Keratinocyte (primary cell): ENCODE measurements around the gene CCDC40. TPM values are rescaled to one million over a fixed set of nuclear protein-coding genes. Genes with fewer than 3 reads are reported as not detected.

Source experiments
- DNase-seq: peaks from one replicate; pipeline ENCODE4 v3.0.0-alpha.2; 2011; ENCODE audit warnings: low read depth, missing footprints, low spot score
- FAIRE-seq: peaks from 2 replicates; lab custom pipeline; 2011; peaks lifted over from hg19 to GRCh38; lab: Jason Lieb, UNC
- H2AFZ ChIP-seq: 2 replicates; pipeline ENCODE4 v1.6.0; 2012; ENCODE audit warnings: low read length, control low read depth, inconsistent platforms; ENCODE audit not compliant: control insufficient read depth
- H3K27ac ChIP-seq: 2 replicates; pipeline ENCODE4 v1.5.1; 2011; ENCODE audit warnings: low read length; ENCODE audit not compliant: control insufficient read depth, insufficient read depth
- H3K27me3 ChIP-seq: 3 replicates; pipeline ENCODE4 v1.6.0; 2011; ENCODE audit warnings: low read length; ENCODE audit not compliant: control insufficient read depth, insufficient read depth; ENCODE audit errors: extremely low read depth
- H3K36me3 ChIP-seq, 2 experiments: 2 replicates in 1 of 2; 3 replicates in 1 of 2; pipeline ENCODE4 v1.5.1; 2011; ENCODE audit warnings: low read length in 2 of 2, mild to moderate bottlenecking in 1 of 2; ENCODE audit not compliant: control insufficient read depth in 2 of 2, insufficient read depth in 2 of 2; ENCODE audit errors: extremely low read depth in 1 of 2
- H3K4me1 ChIP-seq: 3 replicates; pipeline ENCODE4 v1.5.1; 2011; ENCODE audit warnings: low read length; ENCODE audit not compliant: control insufficient read depth, insufficient read depth; ENCODE audit errors: extremely low read depth
- H3K4me2 ChIP-seq: 3 replicates; pipeline ENCODE4 v1.6.0; 2011; ENCODE audit warnings: low read depth, low read length; ENCODE audit not compliant: control insufficient read depth, insufficient read depth; ENCODE audit errors: extremely low read depth
- H3K4me3 ChIP-seq, 3 experiments: fragments of 200-600 bp in 1 of 3; sonication (generic) in 1 of 3; 2 replicates in 2 of 3; 3 replicates in 1 of 3; pipeline ENCODE4 v1.5.1; 2011 to 2016; ENCODE audit warnings: low read length in 3 of 3, mild to moderate bottlenecking in 3 of 3, control low read depth in 2 of 3, inconsistent platforms in 1 of 3, low read depth in 1 of 3, mixed read lengths in 1 of 3, mixed run types in 1 of 3, moderate library complexity in 1 of 3; ENCODE audit not compliant: control insufficient read depth in 2 of 3, insufficient read depth in 2 of 3; ENCODE audit errors: extremely low read depth in 1 of 3
- H3K79me2 ChIP-seq: 2 replicates; pipeline ENCODE4 v1.6.0; 2012; ENCODE audit warnings: low read length; ENCODE audit not compliant: control insufficient read depth, insufficient read depth
- H3K9ac ChIP-seq: 3 replicates; pipeline ENCODE4 v1.6.0; 2011; ENCODE audit warnings: low read length; ENCODE audit not compliant: control insufficient read depth, insufficient read depth; ENCODE audit errors: extremely low read depth
- H3K9me1 ChIP-seq: 3 replicates; pipeline ENCODE4 v1.6.0; 2011; ENCODE audit warnings: low read length; ENCODE audit not compliant: control insufficient read depth, insufficient read depth; ENCODE audit errors: extremely low read depth
- H3K9me3 ChIP-seq: 2 replicates; pipeline ENCODE4 v1.5.1; 2012; ENCODE audit warnings: low read depth, low read length; ENCODE audit not compliant: control insufficient read depth
- H4K20me1 ChIP-seq: 3 replicates; pipeline ENCODE4 v1.6.0; 2011; ENCODE audit warnings: low read length; ENCODE audit not compliant: control insufficient read depth, insufficient read depth; ENCODE audit errors: extremely low read depth
- EZH2 ChIP-seq: IDR thresholded peaks from one replicate; pipeline ENCODE4 v1.6.1; 2012; ENCODE audit warnings: inconsistent platforms, mild to moderate bottlenecking, low read length, moderate library complexity
- dilution Hi-C: fragments of 300-500 bp; cut with MboI; formaldehyde crosslinking; loops from one replicate; pipeline ENCODE4 v1.7.0; 2020; ENCODE audit warnings: low sequenced_read_pairs; ENCODE audit not compliant: extremely low pct_ligation_motif_present
- polyA plus RNA-seq, 5 experiments: library from polyadenylated mRNA; depleted of rRNA in 3 of 5; stranded (reverse) in 3 of 5; stranded (forward) in 1 of 5; unstranded in 1 of 5; fragments of >200 nt; gene quantifications; 1 replicate in 1 of 5; 2 replicates in 3 of 5; 3 replicates in 1 of 5; pipeline versions ENCODE4 v1.2.1 to v1.2.3, GENCODE V29; 2011 to 2012; ENCODE audit warnings: missing spikeins in 2 of 5, low read depth in 1 of 5, low replicate concordance in 1 of 5
- TF ChIP-seq, protein P1 (sequence below), 3 experiments: IDR thresholded peaks in 1 of 3; conservative IDR thresholded peaks in 1 of 3; optimal IDR thresholded peaks in 1 of 3; 2 replicates in 2 of 3; 3 replicates in 1 of 3; pipeline versions ENCODE3 to v1.5.1; 2011; ENCODE audit warnings: low read length in 3 of 3, mild to moderate bottlenecking in 3 of 3, moderate library complexity in 2 of 3, control low read depth in 1 of 3, inconsistent platforms in 1 of 3; ENCODE audit not compliant: insufficient read depth in 2 of 3; ENCODE audit errors: extremely low read depth in 1 of 3

CCDC40 gene
- polyA plus RNA-seq, 1 donor (not counting 4 experiments of a cell fraction or from before 2014, with no cell fraction given), result 2.4 TPM

GRCh38 chr17:80101011-80101945 lies 64.8 kb downstream of the CCDC40 start, which contains the start of gene GAA:
GAA (plus strand) TSS chr17:80101581; CDS start chr17:80104587, 3,006 bp downstream.
- peak within 1 kb of the TSS; percentile 98 for H3K4me2 ChIP-seq
- H3K79me2 ChIP-seq, result no peaks in the 10 kb centered on the region
- peaks cover 22% of the 10 kb centered on the region for H3K4me1 ChIP-seq
- FAIRE-seq (no peak), DNase-seq (no peak)
- H4K20me1 ChIP-seq, result no peaks in the 10 kb centered on the region
- H3K4me3 ChIP-seq, result peak within 1 kb of the TSS; percentile 78 to 85 (median 85)
- no peak for TF ChIP-seq EZH2
- TF ChIP-seq, protein P1, sequence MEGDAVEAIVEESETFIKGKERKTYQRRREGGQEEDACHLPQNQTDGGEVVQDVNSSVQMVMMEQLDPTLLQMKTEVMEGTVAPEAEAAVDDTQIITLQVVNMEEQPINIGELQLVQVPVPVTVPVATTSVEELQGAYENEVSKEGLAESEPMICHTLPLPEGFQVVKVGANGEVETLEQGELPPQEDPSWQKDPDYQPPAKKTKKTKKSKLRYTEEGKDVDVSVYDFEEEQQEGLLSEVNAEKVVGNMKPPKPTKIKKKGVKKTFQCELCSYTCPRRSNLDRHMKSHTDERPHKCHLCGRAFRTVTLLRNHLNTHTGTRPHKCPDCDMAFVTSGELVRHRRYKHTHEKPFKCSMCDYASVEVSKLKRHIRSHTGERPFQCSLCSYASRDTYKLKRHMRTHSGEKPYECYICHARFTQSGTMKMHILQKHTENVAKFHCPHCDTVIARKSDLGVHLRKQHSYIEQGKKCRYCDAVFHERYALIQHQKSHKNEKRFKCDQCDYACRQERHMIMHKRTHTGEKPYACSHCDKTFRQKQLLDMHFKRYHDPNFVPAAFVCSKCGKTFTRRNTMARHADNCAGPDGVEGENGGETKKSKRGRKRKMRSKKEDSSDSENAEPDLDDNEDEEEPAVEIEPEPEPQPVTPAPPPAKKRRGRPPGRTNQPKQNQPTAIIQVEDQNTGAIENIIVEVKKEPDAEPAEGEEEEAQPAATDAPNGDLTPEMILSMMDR (optimal IDR thresholded peaks at IDR 0.05 in 1 of 3, IDR thresholded peaks at IDR 0.05 in 1 of 3, conservative IDR thresholded peaks at IDR 0.05 in 1 of 3; ENCODE audit: extremely low read depth in 1 of 3, insufficient read depth in 2 of 3, low read length in 3 of 3), result peak; percentile 39 to 87 (median 73)
- peaks cover 12% of the 10 kb centered on the region for H3K27me3 ChIP-seq
- dilution Hi-C loops, result no loop called here
- H2AFZ ChIP-seq, result peak within 1 kb of the TSS; percentile 90
- H3K9me3 ChIP-seq, result no peaks in the 10 kb centered on the region
- peak within 1 kb of the TSS; percentile 54 for H3K27ac ChIP-seq
- peak within 1 kb of the TSS; percentile 81 for H3K9ac ChIP-seq
- no peaks in the 10 kb centered on the region for H3K9me1 ChIP-seq
- H3K36me3 ChIP-seq, result no peaks in the 10 kb centered on the region

DNA sequence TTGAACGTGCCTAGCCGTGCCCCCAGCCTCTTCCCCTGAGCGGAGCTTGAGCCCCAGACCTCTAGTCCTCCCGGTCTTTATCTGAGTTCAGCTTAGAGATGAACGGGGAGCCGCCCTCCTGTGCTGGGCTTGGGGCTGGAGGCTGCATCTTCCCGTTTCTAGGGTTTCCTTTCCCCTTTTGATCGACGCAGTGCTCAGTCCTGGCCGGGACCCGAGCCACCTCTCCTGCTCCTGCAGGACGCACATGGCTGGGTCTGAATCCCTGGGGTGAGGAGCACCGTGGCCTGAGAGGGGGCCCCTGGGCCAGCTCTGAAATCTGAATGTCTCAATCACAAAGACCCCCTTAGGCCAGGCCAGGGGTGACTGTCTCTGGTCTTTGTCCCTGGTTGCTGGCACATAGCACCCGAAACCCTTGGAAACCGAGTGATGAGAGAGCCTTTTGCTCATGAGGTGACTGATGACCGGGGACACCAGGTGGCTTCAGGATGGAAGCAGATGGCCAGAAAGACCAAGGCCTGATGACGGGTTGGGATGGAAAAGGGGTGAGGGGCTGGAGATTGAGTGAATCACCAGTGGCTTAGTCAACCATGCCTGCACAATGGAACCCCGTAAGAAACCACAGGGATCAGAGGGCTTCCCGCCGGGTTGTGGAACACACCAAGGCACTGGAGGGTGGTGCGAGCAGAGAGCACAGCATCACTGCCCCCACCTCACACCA lies 65.7 kb downstream of the CCDC40 start:
- DNase-seq, result no peak
- peak overlapping the region; percentile 52 for H3K27ac ChIP-seq
- no peaks in the 10 kb centered on the region for H3K9me3 ChIP-seq
- peaks cover 15% of the 10 kb centered on the region for H3K27me3 ChIP-seq
- no peaks in the 10 kb centered on the region for H4K20me1 ChIP-seq
- peak overlapping the region; percentile 90 for H2AFZ ChIP-seq
- H3K4me2 ChIP-seq, result peak overlapping the region; percentile 98
- peak overlapping the region; percentile 81 for H3K9ac ChIP-seq
- peaks cover 22% of the 10 kb centered on the region for H3K4me1 ChIP-seq
- TF ChIP-seq EZH2, result no peak
- TF ChIP-seq, protein P1 (optimal IDR thresholded peaks at IDR 0.05 in 1 of 3, IDR thresholded peaks at IDR 0.05 in 1 of 3, conservative IDR thresholded peaks at IDR 0.05 in 1 of 3; ENCODE audit: extremely low read depth in 1 of 3, insufficient read depth in 2 of 3, low read length in 3 of 3), result no peak
- H3K79me2 ChIP-seq, result no peaks in the 10 kb centered on the region
- no peaks in the 10 kb centered on the region for H3K9me1 ChIP-seq
- H3K36me3 ChIP-seq, result no peaks in the 10 kb centered on the region
- dilution Hi-C loops, result no loop called here
- H3K4me3 ChIP-seq, result peak overlapping the region; percentile 78 to 85 (median 85)
- peak; percentile 64 for FAIRE-seq
